Activated naive CD4-positive, alpha-beta T cell treated with anti-CD3 and anti-CD28 coated beads, Interleukin-2, amount 10 ng/mL, durations not matched to agents 7 days and 5 days (primary cell): ENCODE measurements around the gene KIF26A.

Source experiments
- CTCF ChIA-PET: fragments of 350-600 bp; sonication (Branson Sonifier 250); formaldehyde crosslinking; loops from one replicate; lab custom pipeline; 2021; ENCODE audit warnings: antibody characterized with exemption; lab: Charles Lee
- DNase-seq: peaks from one replicate; pipeline ENCODE4 v3.0.0-alpha.2; 2020
- H3K27ac Mint-ChIP-seq: one replicate; pipeline ENCODE4 v1.8.0; 2021; ENCODE audit warnings: mild to moderate bottlenecking, moderate library complexity, mixed read lengths
- H3K27me3 Mint-ChIP-seq: one replicate; pipeline ENCODE4 v1.8.0; 2021; ENCODE audit warnings: mild to moderate bottlenecking, mixed read lengths
- H3K36me3 Mint-ChIP-seq: one replicate; pipeline ENCODE4 v1.8.0; 2021; ENCODE audit warnings: mixed read lengths
- H3K4me1 Mint-ChIP-seq: one replicate; pipeline ENCODE4 v1.8.0; 2021; ENCODE audit warnings: mixed read lengths
- H3K4me3 Mint-ChIP-seq: one replicate; pipeline ENCODE4 v1.8.0; 2021; ENCODE audit warnings: mild to moderate bottlenecking, moderate library complexity, mixed read lengths
- H3K9me3 Mint-ChIP-seq: one replicate; pipeline ENCODE4 v1.8.0; 2021; ENCODE audit warnings: mixed read lengths

The KIF26A gene

DNA sequence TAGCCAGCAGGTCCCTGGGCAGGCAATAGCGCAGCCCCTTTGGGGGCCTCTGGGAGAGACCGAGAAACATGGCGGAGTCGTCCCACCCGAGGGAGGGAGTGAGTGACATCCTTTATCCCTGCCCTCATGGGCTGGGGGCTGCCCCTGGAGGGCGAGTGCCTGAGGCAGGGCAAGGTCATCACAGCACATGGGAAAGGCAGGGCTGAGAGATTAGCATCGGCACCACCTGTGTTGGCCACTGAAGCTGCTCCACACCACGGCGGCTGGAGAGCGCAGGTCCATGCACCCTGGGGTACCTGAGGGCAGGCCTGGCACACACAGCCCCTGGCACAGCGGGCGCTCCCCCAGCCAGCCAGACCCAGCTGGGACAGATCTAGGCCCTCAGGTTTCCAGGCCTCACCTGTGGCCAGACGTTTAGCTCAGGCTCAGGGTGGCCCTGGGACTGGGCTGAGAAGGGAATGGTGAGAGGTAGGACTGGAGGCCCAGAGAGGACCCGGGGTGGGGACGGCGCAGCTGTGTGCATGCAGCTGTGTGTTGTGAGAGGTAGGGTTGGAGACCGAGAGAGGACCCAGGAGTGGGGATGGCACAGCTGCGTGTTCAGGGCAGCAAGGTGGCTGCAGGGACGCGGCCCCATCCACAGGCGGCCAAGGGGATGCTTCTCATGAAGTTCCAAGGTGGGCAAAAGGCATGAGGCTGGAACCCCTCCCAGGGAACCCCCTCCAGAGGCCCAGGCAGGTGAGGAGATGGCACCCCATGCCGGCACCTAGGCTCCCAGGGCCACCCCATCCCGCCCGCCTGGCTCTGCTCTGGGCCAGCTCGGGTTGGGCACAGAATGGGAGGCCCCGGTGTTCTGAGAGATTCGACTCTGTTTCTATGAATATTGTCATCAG, 74.1 kb downstream of the KIF26A start:
- Mint-ChIP-seq H3K36me3 (no peaks in the 10 kb centered on the region), H3K27me3 (no peaks in the 10 kb centered on the region), H3K4me1 (no peaks in the 10 kb centered on the region), H3K27ac (no peak overlapping the region), H3K4me3 (no peak overlapping the region), H3K9me3 (no peaks in the 10 kb centered on the region)
- no peak for DNase-seq
- CTCF ChIA-PET = no interaction called here

DNA sequence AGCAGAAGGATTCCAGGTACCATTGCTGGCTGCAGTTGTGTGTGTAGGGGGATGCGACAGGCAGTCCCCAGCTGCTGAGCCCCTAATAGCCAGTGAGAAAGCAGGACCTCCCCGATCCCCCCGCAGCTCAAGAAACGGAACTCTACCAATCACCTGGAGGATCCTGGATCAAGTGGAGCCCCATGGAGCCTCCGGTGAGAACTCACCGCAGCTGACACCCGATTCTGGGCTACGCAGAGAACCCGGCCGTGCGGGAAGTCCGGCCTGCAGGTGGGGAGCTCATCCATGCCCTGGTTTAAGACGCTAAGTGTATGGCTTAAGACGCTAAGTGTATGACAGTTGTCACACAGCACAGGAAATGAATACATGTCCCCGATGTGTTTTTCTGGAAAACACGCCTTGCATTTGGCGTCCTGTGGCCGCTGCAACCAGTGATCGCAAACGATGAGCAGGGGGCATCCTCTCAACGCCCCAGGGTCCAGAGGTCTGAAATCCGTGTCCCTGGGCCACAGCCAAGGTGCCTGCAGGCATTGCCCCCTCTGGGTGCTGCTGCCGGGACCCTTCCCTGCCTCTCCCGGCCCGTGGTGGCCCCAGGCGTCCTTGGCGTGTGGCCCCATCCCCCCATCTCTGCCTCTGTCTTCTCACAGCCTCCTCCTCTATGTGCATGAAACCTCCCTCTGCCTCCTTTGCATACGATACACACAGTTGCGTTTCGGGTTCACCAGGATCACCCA, 75.1 kb downstream of the KIF26A start:
- CTCF ChIA-PET = no interaction called here
- H3K36me3 Mint-ChIP-seq = no peaks in the 10 kb centered on the region
- H3K27me3 Mint-ChIP-seq = peaks cover 3% of the 10 kb centered on the region
- no peak overlapping the region for H3K27ac Mint-ChIP-seq
- no peaks in the 10 kb centered on the region for H3K9me3 Mint-ChIP-seq
- no peak for DNase-seq
- H3K4me3 Mint-ChIP-seq = no peak overlapping the region
- H3K4me1 Mint-ChIP-seq = no peaks in the 10 kb centered on the region

- no peak for DNase-seq
- no peaks in the 10 kb centered on the region for H3K9me3 Mint-ChIP-seq
- peaks cover 10% of the 10 kb centered on the region for H3K27me3 Mint-ChIP-seq
- H3K36me3 Mint-ChIP-seq = no peaks in the 10 kb centered on the region
- no peak overlapping the region for H3K27ac Mint-ChIP-seq
- CTCF ChIA-PET = no interaction called here
- H3K4me1 Mint-ChIP-seq = no peaks in the 10 kb centered on the region
- no peak overlapping the region for H3K4me3 Mint-ChIP-seq
Observed at GRCh38 chr14:104214431-104215218, 76.2 kb downstream of the KIF26A start.

- Mint-ChIP-seq H3K9me3 (no peaks in the 10 kb centered on the region), H3K27me3 (peaks cover 22% of the 10 kb centered on the region), H3K27ac (no peak overlapping the region), H3K36me3 (no peaks in the 10 kb centered on the region), H3K4me1 (no peaks in the 10 kb centered on the region), H3K4me3 (no peak overlapping the region)
- no peak for DNase-seq
- CTCF ChIA-PET = no interaction called here
Observed at GRCh38 chr14:104215706-104216334, 77.4 kb downstream of the KIF26A start.

- DNase-seq = no peak
- H3K36me3 Mint-ChIP-seq = no peaks in the 10 kb centered on the region
- H3K9me3 Mint-ChIP-seq = no peaks in the 10 kb centered on the region
- no peaks in the 10 kb centered on the region for H3K4me1 Mint-ChIP-seq
- H3K27ac Mint-ChIP-seq = no peak overlapping the region
- H3K4me3 Mint-ChIP-seq = no peak overlapping the region
- peaks cover 28% of the 10 kb centered on the region for H3K27me3 Mint-ChIP-seq
- CTCF ChIA-PET = interaction anchor here (0.7 kb wide), 1 partner anchor 340 kb away, joined by 3 read pairs; no protein-coding TSS in a partner anchor
Observed at GRCh38 chr14:104216457-104216856, 78.1 kb downstream of the KIF26A start.

- DNase-seq = no peak
- Mint-ChIP-seq H3K27ac (no peak overlapping the region), H3K27me3 (peaks cover 40% of the 10 kb centered on the region), H3K4me3 (no peak overlapping the region), H3K9me3 (no peaks in the 10 kb centered on the region), H3K36me3 (no peaks in the 10 kb centered on the region), H3K4me1 (no peaks in the 10 kb centered on the region)
- CTCF ChIA-PET = no interaction called here
Observed at GRCh38 chr14:104217486-104218360, 79.3 kb downstream of the KIF26A start.

GRCh38 chr14:104218361-104219180, 80.2 kb downstream of the KIF26A start:
- CTCF ChIA-PET = no interaction called here

DNA sequence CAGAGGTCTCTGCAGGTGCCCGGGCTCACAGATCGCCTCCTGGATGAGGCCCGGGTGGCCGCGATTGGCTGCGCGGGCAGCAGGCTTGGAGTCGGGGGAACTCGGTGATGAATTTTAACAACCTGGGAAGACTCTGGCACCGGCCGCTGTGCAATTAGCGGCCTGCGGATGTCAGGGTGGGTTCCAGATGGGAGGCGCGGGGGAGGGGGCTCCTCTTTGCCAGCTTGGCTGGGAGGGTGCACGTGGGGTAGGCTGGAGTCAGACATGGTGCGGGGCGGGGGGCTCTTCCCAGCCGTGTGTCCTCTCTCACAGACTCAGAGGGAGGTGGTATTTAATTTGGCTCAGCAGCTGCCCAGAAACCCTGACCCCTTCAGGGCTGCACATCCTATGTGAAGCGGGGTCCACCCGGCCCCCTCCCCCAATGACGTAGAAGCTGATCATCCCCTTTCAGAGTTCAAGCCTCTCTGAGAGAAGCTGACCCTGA, 81.4 kb downstream of the KIF26A start:
- CTCF ChIA-PET = no interaction called here

More at GRCh38 chr14:104218361-104219180, 80.2 kb downstream of the KIF26A start:
- Mint-ChIP-seq H3K27me3 (peaks cover 46% of the 10 kb centered on the region), H3K4me3 (no peak overlapping the region), H3K27ac (no peak overlapping the region), H3K36me3 (no peaks in the 10 kb centered on the region), H3K4me1 (no peaks in the 10 kb centered on the region), H3K9me3 (no peaks in the 10 kb centered on the region)
- DNase-seq = no peak

DNA sequence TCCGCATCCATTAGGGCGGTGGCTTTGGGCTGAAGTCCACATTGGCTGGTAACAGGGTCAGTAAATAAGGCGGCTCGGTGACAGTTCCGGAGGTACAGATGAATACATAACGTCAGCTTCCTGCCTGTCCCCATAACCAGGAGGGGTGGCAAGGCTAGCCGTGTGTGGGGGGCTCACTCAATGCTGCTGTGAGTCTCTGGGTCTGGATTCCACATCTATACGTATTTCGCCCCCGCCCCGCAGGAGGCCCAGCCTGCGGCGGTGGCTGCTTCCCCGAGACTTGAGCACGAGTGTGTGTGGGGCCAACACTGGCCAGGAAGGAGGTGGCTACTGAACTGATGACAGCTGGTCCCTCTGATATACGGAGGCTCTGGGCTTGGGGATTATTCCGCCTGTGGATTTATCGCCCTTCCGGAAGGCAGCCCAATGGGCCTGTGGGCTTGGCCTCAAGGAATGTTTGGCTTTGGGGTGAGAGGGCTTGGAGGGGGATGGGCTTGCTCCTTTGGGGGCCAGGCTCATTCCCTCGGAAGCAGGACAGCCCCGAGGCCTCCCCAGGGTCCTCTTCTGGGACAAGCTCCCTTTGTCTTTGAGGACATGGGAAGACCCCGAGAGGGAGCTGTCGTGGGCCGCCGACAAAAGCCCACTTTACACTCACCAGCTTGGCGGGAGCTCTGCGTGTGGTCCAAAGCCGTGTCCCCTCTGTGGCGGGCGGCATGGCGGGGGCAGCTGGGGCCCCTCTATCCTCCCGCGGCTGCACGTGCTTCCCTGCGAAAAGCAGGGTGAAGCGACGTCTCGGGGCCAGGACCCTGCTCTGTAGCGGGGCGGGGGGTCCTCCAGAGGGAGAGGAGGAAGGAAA, 82.1 kb downstream of the KIF26A start:
- Mint-ChIP-seq H3K27ac (no peak overlapping the region), H3K4me3 (no peak overlapping the region)

More for the DNA sequence above, 81.4 kb downstream of the KIF26A start:
- no peak overlapping the region for H3K27ac Mint-ChIP-seq
- no peaks in the 10 kb centered on the region for H3K9me3 Mint-ChIP-seq
- H3K4me3 Mint-ChIP-seq = no peak overlapping the region
- H3K4me1 Mint-ChIP-seq = peaks cover 4% of the 10 kb centered on the region
- no peak for DNase-seq
- peaks cover 56% of the 10 kb centered on the region for H3K27me3 Mint-ChIP-seq
- no peaks in the 10 kb centered on the region for H3K36me3 Mint-ChIP-seq

GRCh38 chr14:104221071-104221625, 82.8 kb downstream of the KIF26A start:
- peaks cover 59% of the 10 kb centered on the region for H3K27me3 Mint-ChIP-seq
- CTCF ChIA-PET = no interaction called here
- no peak for DNase-seq
- H3K9me3 Mint-ChIP-seq = no peaks in the 10 kb centered on the region
- H3K4me3 Mint-ChIP-seq = no peak overlapping the region
- H3K4me1 Mint-ChIP-seq = peaks cover 16% of the 10 kb centered on the region
- no peaks in the 10 kb centered on the region for H3K36me3 Mint-ChIP-seq
- H3K27ac Mint-ChIP-seq = no peak overlapping the region

More for the DNA sequence above, 82.1 kb downstream of the KIF26A start:
- Mint-ChIP-seq H3K4me1 (peaks cover 9% of the 10 kb centered on the region), H3K9me3 (no peaks in the 10 kb centered on the region), H3K27me3 (peaks cover 58% of the 10 kb centered on the region), H3K36me3 (no peaks in the 10 kb centered on the region)
- CTCF ChIA-PET = no interaction called here
- no peak for DNase-seq

DNA sequence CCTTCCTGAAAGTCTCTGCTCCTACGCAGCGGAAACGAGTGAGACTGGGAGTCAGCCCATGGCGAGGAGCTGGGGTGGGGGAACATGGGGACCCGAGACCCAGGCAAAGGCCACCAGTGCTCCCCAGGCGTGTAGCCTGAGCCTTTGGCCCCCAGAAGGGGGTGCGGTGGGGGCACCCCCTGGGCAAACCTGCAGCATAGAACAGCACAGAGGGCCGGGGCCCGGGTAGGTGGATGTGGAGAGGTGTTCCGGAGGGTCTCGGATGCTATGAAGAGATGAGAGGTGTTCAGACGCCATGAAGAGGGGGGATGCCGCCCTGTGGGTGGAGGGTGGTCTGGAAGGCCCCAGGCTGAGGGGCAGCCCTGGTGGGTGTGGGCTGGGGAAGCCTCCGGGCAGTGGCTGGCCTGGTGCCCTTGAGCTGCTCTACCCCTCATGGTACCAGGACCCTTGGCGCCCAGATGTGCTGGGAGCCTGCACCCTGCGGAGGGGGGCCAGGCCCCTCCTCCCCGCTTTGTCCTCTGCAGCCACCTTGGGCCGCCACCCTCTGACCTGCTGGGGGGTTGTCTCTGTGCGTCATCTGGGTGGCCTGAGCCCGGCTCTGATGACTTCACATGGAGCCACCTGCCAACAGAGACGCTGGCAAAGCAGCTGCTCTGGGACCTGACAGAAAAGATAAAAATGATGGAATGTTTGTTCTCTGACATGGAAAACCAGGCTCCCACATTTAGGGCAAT, 83.4 kb downstream of the KIF26A start:
- Mint-ChIP-seq H3K27me3 (peaks cover 59% of the 10 kb centered on the region), H3K4me1 (peaks cover 22% of the 10 kb centered on the region), H3K36me3 (no peaks in the 10 kb centered on the region), H3K4me3 (no peak overlapping the region), H3K9me3 (peaks cover 2% of the 10 kb centered on the region), H3K27ac (no peak overlapping the region)
- CTCF ChIA-PET = no interaction called here
- DNase-seq = no peak
